ENCODE results near the gene KLF6. TPM values are rescaled to one million over a fixed set of nuclear protein-coding genes. Genes with fewer than 3 reads are reported as not detected.

Gene KLF6
- total RNA-seq, 1 experiment from 2014 or later = 40.4 TPM

GRCh38 chr10:3782451-3783315 is 2.3 kb downstream of the KLF6 start:
- no peaks in the 10 kb centered on the region for H3K9me3 ChIP-seq
- DNase-seq = peak; percentile 67
- no peaks in the 10 kb centered on the region for H3K27me3 ChIP-seq
- H3K36me3 ChIP-seq = peaks cover 69% of the 10 kb centered on the region
- peak overlapping the region; percentile 90 for H3K4me3 ChIP-seq

DNA sequence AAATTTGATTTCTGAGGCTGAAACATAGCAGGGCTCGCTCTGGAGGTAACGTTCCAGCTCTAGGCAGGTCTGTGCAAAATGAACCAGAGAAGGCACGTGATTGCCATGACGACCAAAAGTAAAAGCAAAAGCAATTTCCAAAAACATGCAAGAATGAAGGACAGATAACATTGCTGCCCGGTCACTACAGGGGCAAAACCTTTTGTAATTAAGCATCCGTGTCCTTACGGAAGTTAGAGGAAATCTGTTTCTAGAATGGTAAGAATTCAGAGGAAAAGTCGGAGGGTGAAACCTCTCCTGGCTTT is 2.9 kb downstream of the KLF6 start:
- no peak for DNase-seq
- Histone ChIP-seq H3K4me3 (peak overlapping the region; percentile 90), H3K27me3 (no peaks in the 10 kb centered on the region), H3K9me3 (no peaks in the 10 kb centered on the region), H3K36me3 (peaks cover 73% of the 10 kb centered on the region)

DNA sequence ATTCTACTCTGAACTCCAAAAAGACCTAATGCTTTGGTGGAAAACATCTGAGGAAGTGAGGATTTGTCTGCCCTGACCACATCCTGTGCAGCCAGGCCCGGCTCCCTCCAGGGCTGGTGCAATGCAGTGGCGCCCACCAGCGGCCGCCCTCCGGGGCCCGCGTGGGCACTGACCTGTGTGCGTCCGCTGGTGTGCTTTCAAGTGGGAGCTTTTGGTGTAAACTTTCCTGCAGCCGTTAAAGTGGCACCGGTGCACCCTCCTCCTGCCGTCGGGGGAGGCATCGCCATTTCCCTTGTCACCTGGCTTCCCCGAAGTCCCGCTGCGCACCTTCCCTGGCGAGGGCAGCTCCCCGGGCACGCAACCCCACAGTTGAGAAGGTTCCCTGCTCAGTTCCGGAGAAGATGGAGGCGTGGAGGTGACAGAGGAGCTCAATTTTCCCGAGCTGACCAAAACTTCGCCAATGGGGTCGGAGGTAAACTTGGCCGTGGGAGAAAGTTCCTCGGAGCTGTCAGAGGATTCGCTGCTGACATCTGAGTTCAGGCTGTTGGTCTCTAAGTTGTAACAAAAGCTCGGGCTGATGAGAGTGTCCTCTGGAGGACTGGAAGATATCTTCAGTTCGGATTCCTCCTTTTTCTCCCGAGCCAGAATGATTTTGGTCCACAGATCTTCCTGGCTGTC is 3.4 kb downstream of the KLF6 start:
- H3K36me3 ChIP-seq = peaks cover 75% of the 10 kb centered on the region
- peak; percentile 64 for DNase-seq
- no peaks in the 10 kb centered on the region for H3K9me3 ChIP-seq
- peak overlapping the region; percentile 90 for H3K4me3 ChIP-seq
- no peaks in the 10 kb centered on the region for H3K27me3 ChIP-seq

GRCh38 chr10:3780771-3781467 is 4.1 kb downstream of the KLF6 start:
- Histone ChIP-seq H3K36me3 (peaks cover 82% of the 10 kb centered on the region), H3K4me3 (peak overlapping the region; percentile 90), H3K27me3 (no peaks in the 10 kb centered on the region), H3K9me3 (no peaks in the 10 kb centered on the region)
- no peak for DNase-seq

- Histone ChIP-seq H3K4me3 (peak overlapping the region; percentile 90), H3K27me3 (no peaks in the 10 kb centered on the region), H3K36me3 (peaks cover 89% of the 10 kb centered on the region), H3K9me3 (no peaks in the 10 kb centered on the region)
- peak; percentile 58 for DNase-seq
Measured at GRCh38 chr10:3780021-3780770, 4.8 kb downstream of the KLF6 start.

DNA sequence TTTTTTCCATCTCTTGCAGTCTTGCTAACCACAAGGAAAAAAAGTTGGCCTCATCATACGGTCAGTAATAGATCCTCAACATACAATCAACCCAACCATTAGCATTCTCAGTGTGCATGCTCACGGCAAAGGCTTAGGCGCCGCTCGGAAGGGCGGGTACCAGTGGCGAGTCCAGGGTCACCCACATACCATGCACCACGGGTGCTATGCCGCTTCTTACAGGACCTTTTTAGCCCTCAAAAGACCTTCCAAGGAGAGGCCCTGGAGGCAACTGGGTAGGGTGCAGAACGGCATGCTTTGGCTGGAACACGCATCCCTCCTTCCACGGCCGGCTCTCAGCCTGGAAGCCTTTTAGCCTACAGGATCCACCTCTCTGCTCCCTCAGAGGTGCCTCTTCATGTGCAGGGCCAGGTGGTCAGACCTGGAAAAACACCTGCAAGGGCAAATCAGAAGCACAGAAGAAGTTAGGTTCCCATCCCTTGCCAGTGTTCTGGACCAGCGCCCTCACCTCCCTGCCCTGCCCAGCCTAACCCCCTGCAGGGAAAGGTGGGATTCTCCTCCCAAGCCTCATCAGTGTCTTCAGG is 5.8 kb downstream of the KLF6 start:
- H3K36me3 ChIP-seq = peaks cover 86% of the 10 kb centered on the region
- peak overlapping the region; percentile 90; the same call in 1 of the 2 replicates for H3K4me3 ChIP-seq
- no peaks in the 10 kb centered on the region for H3K27me3 ChIP-seq
- H3K9me3 ChIP-seq = no peaks in the 10 kb centered on the region
- no peak for DNase-seq

GRCh38 chr10:3778692-3779157 is 6.3 kb downstream of the KLF6 start:
- H3K4me3 ChIP-seq = no peak overlapping the region
- no peaks in the 10 kb centered on the region for H3K9me3 ChIP-seq
- no peak for DNase-seq
- H3K27me3 ChIP-seq = no peaks in the 10 kb centered on the region
- peaks cover 81% of the 10 kb centered on the region for H3K36me3 ChIP-seq

GRCh38 chr10:3777981-3778691 is 6.9 kb downstream of the KLF6 start:
- Histone ChIP-seq H3K4me3 (no peak overlapping the region), H3K27me3 (no peaks in the 10 kb centered on the region)

DNA sequence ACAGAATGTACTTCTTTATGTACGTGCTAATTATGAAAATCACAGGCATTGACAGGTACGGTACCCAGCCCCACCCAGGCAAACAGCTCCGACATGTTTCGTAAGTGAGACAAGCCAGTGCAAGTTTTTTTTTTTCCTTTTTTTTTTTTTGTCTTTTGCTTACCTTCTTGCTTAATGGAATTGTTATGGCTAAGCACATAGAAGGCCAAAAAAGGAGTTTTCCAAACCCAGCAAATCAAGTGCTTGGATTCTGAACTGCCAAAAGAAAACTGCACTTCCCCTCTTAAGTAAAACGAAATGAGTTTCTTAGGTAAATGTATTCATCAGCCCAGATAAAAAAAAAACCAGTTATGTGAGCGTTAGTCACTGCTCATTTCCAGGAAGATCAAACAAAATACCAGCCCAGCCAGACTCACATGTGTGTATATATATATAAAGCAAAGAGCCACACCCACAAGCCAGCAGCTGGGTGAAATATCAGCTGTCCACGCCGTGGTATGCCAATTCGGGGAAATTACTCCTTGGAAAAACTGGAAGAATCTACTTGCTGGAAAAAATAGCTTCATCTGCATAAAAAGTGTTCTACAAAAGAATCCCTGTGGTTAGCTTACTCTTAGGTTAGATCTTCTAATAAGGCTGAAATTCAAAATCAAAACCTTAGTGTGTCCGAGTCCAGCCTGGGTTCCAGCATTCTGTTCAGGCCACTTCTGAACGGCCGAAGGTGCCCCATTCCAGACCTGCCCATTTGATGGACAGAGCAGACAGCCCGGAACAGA is 8.0 kb downstream of the KLF6 start:
- H3K36me3 ChIP-seq = peaks cover 64% of the 10 kb centered on the region
- H3K4me3 ChIP-seq = no peak overlapping the region
- no peaks in the 10 kb centered on the region for H3K9me3 ChIP-seq
- peak; percentile 65 for DNase-seq
- H3K27me3 ChIP-seq = no peaks in the 10 kb centered on the region

More at GRCh38 chr10:3777981-3778691, 6.9 kb downstream of the KLF6 start:
- H3K36me3 ChIP-seq = peaks cover 75% of the 10 kb centered on the region
- no peak for DNase-seq
- H3K9me3 ChIP-seq = no peaks in the 10 kb centered on the region

DNA sequence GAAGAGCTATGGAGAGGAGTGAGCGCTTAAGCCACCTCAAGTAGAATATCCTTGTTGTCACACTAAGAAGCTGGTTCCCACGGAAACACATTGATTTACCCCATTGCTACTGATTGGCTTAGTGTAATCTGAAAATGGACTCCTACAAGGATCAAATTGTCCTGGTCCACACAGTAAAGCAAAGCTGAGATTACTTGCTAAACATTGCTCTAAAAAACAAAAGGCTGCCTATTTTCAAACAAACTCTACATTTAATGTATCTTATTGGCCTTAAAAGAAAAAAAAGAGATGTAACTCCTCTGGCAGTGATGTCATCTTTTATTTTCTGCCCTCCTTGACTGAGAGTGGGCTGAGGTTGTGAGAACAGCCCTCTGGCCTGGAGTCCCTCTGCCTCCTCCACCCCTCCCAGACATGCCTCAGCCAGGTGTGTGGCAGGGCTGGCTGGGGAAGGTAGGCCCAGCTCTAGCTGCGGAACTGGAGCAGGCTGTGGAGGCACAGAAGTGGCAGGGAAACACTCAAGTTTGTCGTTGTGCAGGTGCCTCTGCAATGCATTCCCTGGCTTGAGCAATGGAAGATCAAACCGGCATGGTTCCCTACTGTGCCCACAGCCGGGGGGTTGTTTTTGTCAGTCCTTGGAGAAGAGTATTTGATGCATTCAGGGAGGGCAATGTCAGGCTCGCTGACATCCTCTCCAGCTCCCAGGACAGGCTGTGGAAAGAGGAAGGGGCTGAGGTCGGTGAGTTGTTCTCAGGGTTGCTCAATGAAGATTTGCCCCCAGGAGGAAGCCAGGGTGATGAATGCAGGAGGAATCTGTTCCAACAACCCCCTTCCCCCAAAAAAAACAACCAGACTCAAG is 9.1 kb downstream of the KLF6 start:
- Histone ChIP-seq H3K36me3 (peaks cover 53% of the 10 kb centered on the region), H3K9me3 (no peaks in the 10 kb centered on the region), H3K4me3 (no peak overlapping the region; the same call in 1 of the 2 replicates), H3K27me3 (no peaks in the 10 kb centered on the region)
- peak; percentile 18 for DNase-seq

DNA sequence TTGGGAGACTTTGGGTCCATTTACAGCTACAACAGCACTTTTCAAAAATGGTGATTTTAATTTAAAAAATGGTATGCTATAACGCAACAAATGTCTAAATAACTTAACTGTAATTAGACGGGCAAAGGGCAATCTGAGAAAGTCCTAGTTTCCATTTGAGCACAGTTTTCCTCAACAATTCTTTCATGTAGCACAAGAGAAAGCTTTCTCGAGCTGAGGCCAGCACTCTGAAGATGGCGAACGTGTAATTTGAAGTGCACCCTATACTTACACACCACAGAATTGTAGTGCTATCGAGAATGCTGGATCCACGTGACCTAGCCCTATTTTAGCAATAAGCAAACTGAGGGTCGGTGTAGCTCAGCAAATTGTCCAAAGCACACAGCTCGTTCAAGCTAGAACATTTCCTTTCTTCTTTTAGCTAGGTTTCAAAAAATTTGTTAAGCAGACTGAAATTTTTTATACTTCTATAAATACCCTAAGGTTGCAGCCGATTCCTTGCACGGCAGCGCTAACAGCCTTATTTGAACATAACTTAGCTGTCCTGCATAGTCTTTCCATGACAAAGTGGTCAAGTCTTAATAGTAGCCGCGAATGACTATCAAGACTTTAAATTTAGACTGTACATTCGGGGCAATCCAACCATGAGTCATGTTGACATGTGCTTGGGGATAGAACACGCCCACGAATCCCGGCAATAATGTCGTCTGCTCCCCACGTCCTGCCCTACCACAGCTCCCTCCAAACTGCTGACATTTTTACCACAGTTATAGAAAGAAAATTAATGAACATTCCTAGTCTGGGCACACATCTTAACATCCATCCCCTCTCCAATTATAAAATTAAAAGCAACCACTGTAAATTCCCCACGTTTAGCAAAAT is 10.0 kb downstream of the KLF6 start:
- DNase-seq = peak; percentile 71
- Histone ChIP-seq H3K4me3 (no peak overlapping the region; the same call in 1 of the 2 replicates), H3K27me3 (no peaks in the 10 kb centered on the region), H3K9me3 (no peaks in the 10 kb centered on the region), H3K36me3 (peaks cover 44% of the 10 kb centered on the region)

DNA sequence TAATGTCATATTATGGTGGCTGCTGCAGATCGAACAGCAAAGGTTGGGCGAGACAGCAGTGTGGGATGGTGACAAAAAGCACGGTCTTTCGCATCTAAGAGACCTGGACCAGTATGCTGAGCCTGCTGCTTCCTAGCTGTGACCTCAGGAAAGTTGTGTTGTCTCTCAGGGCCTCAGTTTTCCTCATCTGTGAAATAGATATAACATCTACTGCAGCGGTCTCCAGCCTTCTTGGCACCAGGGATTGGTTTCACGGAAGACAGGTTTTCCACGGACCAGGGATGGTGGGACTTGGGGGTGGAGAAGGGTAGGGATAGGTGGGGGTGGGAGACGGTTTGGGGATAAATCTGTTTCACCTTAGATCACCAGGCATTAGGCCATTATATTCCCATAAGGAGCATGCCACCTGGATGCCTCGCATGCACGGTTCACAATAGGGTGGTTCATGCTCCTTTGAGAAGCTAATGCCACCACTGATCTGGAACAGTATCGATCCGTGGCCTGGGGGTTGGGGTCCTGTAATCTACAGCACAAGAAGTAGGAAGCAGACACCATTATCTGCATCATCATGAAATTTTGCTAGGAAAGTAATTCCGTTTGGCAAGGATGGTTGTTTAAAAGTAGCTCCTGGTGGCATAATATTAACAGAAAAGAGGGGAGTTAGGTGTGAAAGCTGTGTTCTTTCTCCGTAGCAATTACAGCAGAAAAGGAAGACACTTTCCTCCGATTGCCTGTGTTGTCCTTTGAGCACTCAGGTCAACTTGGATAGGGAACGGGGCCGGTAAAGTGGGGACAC is 10.8 kb downstream of the KLF6 start:
- peaks cover 36% of the 10 kb centered on the region for H3K36me3 ChIP-seq
- no peaks in the 10 kb centered on the region for H3K9me3 ChIP-seq
- H3K27me3 ChIP-seq = no peaks in the 10 kb centered on the region
- no peak overlapping the region for H3K4me3 ChIP-seq
- no peak for DNase-seq

Data from MG63 (cell line).